ENCODE measurements around the gene MOGAT1.
"Not testable (repeated sequence)": the region's sequence is repeated elsewhere in the genome, so short reads cannot be mapped to it uniquely, and the experiment has no call there.

MOGAT1 gene

GRCh38 chr2:222689322-222689721 is 17.9 kb downstream of the MOGAT1 start:
- TF ChIP-seq CTCF (IDR thresholded peaks at IDR 0.05; ENCODE audit: extremely low read depth, missing control alignments), result no peak
- DNase-seq (ENCODE audit: low spot score), result no peak

DNA sequence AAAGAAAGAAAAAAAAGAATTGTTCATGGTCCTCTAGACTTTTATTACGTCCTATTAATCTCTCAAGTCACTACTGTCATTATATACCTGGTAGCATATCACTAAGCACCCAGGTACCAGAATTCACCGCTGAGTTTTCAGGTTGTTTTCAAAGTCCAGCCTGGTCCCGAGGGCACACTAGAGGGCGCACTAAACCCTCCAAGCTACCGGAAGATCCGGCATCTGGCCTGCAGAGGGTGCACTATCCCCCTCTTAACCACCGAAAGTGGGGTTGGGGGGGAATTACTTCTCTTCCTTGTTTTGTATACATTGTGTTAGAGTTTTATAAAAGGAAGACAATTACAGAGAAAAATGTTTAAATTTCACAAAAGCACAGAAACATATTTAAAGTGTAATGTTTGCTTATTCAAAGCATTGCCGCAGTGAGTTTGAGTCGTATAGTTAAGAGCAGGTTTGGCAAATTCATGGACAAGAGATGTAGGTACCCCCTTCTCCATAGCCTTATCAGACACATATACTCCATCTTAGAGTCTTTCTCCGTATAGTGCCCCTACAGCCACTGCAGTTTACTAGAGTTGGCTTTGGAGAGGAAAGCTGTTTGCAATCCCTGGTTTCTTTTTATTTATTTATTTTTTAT is 19.2 kb downstream of the MOGAT1 start:
- DNase-seq (ENCODE audit: low spot score), result peak; percentile 88
- TF ChIP-seq CTCF (IDR thresholded peaks at IDR 0.05; ENCODE audit: extremely low read depth, missing control alignments), result peak; percentile 99

DNA sequence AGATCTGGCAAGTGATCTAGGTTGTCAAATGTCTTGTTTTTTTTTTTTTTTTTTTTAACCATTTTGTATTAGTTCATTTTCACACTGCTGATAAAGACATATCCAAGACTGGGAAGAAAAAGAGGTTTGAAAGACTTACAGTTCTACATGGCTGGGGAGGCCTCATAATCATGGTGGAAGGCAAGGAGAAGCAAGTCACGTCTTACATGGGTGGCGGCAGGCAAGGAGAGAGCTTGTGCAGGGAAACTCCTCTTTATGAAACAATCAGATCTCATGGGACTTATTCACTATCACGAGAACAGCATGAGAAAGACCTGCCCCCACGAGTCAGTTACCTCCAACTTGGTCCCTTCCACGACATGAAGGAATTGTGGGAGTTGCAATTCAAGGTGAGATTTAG is 22.0 kb downstream of the MOGAT1 start:
- DNase-seq (ENCODE audit: low spot score), result not testable (repeated sequence)

DNA sequence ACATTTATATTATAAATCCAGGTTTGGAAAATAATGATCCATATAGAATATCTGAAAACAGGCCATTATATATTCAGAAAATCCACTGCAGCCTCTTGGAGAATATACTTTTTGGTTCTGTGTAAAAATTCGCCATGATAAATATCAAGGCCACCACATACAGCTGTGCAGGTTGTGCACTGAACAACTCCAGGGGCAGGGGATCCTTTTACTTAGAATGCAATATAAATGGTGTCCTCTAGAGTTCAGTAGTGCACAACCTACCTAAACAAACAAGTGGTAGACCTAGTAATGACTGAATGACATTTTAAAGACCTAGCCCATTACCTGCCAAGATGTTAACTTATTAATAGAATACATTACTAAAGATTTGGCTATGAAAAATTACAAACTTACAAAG is 22.4 kb downstream of the MOGAT1 start:
- no peak for DNase-seq (ENCODE audit: low spot score)

GRCh38 chr2:222698276-222698675 is 26.8 kb downstream of the MOGAT1 start:
- no peak for TF ChIP-seq CTCF (IDR thresholded peaks at IDR 0.05; ENCODE audit: extremely low read depth, missing control alignments)

More for the DNA sequence above, 22.4 kb downstream of the MOGAT1 start:
- TF ChIP-seq CTCF (IDR thresholded peaks at IDR 0.05; ENCODE audit: extremely low read depth, missing control alignments), result no peak

GRCh38 chr2:222701233-222701632 is 29.8 kb downstream of the MOGAT1 start:
- no peak for TF ChIP-seq CTCF (IDR thresholded peaks at IDR 0.05; ENCODE audit: extremely low read depth, missing control alignments)
- no peak for DNase-seq (ENCODE audit: low spot score)

More at GRCh38 chr2:222698276-222698675, 26.8 kb downstream of the MOGAT1 start:
- DNase-seq (ENCODE audit: low spot score), result no peak

DNA sequence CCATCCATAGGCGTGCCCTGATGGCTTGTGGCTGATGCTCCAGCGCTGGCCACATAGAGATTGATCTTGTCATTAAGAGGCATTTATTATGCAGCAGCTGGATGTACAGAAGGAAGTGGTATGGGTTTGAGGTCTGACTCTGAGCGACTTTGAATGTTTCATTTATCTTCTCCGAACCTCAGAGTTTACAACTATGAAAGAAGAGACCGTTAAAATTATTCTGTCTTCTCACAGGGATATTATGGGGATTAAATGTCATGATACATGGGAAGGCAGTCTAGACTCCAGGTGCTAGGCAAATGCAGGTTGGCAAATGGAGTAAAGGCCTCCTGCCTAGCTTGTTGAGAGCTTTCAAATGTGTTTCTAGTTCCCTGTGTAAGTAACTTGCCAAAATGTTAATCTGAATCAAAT is 30.3 kb downstream of the MOGAT1 start:
- no peak for DNase-seq (ENCODE audit: low spot score)

More for the DNA sequence above, 30.3 kb downstream of the MOGAT1 start:
- no peak for TF ChIP-seq CTCF (IDR thresholded peaks at IDR 0.05; ENCODE audit: extremely low read depth, missing control alignments)
